Skin of body (tissue), 2 donors: ENCODE measurements around the gene SF3B3. TPM values are rescaled to one million over a fixed set of nuclear protein-coding genes. Genes with fewer than 3 reads are reported as not detected.
"Not testable (repeated sequence)": the region's sequence is repeated elsewhere in the genome, so short reads cannot be mapped to it uniquely, and the experiment has no call there.

ENCODE experiments used
- DNase-seq: peaks from one replicate; lab custom pipeline; 2025; lab: John Stamatoyannopoulos, UW
- total RNA-seq: library from RNA; depleted of rRNA; stranded (reverse); fragments of >200 nt; gene quantifications from one replicate; pipeline ENCODE4 v1.2.3, GENCODE V29; 2014

Gene SF3B3
- total RNA-seq, 1 donor from 2014 or later, result 85.2 TPM

DNA sequence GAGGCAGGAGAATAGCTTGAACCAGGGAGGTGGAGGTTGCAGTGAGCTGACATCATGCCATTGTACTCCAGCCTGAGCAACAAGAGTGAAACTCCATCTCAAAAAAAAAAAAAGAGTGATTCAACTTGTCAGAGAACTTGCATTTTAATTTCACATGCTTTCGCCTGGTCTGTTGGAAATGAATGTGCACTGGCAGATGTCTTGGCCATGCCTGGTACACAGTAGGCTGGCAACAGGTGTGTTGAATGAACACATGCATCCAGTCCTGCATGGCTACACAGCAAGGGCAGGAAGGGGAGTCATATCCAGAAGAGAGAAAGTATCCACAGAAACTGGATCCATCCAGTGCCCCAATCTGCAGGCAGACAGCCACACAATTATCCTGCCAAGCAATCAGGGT is 11.8 kb upstream of the SF3B3 start:
- no peak for DNase-seq

DNA sequence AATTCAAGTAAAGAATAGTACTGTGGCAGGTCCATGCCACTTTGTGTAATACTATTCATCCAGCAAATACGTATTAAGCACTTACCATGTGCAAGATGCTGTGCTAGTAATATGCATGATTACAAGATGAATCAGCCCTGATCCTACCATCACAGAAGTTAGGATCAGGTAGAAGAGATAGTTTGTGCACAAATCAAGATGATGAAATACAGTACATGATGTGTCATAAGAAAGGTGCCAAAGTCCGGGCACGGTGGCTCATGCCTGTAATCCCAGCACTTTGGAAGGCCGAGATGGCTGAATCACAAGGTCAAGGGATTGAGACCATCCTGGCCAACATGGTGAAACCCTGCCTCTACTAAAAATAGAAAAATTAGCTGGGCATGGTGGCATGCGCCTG is 11.2 kb upstream of the SF3B3 start:
- no peak for DNase-seq

DNA sequence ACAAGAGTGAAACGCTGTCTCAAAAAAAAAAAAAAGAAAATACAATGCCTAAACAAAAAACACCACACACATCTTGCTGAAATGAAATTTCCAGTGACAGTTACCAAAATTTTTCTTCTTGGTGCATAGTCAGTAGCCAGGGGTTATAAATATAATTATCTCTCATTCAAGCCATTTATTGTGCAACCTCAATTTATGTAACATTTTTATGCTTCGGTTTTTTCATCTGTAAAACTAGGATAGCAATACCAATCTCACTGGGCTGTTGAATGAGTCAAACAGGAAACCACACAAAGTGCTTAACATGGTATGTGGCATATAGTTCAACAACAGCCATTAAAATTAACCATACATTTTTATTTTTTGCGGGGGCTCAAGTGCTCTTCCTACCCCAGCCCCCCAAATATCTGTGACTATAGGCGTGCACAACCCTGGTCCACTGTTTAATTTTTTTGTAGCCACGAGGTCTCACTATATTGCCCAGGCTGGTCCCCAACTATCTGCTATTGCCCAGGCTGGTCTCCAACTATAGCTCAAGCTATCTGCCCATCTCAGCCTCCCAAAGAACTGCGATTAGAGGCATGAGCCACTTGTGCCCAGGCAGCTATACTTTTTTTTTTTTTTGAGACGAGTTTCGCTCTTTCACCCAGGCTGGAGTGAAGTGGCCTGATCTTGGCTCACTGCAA is 2.9 kb upstream of the SF3B3 start:
- DNase-seq, result no peak

DNA sequence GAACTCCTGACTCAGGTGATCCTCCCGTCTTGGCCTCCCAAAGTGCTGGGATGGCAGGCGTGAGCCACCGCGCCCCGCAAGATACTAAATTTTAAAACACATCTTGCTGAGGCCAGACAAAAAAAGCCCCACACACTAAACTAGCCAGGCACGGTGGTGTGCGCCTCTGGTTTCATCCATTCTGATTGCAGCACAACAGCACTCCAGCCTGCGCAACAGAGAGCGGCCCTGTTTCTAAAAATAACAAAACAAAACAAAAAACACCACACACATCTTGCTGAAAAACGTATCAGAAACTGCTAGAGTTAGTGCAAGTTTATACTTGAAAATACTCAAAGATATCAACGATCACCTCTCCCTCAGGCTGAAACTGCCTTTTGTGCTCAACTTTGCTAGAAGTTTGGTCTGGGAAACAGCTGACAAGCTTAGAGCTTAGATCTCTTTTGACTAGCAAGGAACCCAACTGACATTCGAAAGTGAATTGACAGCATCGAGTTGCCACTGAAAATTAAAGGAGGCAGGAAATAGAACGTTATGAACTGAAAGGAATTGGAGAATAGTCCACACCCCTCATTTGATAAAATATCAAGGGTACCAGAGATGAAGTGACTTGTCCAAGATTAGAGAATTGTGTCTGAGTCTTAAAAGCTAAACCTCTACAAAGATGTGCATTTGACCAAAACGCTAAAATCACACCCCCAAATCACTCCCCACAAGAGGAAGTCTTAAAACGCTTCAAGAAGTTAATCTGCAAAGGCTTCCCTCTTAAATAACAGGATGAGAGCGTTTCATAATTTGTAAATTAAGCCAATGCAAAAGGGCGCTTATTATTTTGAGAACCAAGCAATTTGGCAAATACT is 1.2 kb upstream of the SF3B3 start:
- DNase-seq, result no peak

DNA sequence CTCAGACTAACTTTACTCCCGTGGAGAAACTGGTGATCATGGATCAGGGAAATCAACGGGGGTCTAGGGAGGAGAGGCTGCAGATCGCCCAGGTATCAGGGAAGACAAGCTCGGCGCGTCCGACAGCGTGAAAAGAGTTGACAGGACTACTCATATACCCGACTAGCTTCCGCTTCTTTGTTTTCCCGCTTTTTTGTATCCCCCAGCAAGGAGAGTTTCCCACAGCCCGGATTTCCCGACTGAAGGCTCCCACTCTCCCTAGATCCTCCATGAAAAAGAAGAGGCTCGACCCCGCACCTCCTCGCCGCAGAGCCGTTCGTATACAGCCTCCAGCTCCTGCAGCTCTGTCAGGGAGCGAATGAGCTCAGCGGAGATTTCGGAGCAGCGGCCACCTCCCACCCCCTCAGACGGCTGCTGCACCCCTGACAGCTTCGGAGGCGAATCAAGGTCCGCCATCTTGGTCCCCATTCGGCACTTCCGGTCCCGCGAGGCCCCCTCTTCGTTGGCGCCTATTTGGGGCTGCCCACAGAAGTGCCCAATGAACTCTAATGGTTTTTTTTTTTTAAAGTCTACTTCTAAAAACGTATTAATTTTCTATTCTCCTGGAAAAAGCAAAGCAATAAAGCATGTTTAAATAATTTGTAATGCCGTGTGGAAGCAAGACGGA is 407 bp upstream of the SF3B3 start, which contains the start of gene COG4:
Gene COG4, minus strand, starts transcription at position 479 of the 667 bp plus-strand sequence. Its CDS starts 11 bp downstream, at position 468.
- DNase-seq, result peak; percentile 85

DNA sequence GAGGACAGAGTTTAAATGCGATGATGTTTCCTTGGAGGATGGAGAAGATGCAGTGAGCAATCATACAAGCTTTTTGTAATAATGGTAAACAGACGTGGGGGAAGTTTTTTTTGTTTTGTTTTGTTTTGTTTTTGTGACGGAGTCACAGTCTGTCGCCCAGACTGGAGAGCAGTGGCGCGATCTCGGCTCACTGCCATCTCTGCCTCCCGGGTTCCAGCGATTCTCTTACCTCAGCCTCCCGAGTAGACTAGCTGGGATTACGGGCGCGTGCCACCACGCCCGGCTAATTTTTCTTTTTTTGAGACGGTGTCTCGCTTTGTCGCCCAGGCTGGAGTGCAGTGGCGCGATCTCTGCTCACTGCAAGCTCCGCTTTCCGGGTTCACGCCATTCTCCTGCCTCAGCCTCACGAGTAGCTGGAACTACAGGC is 796 bp downstream of the SF3B3 start:
- peak; percentile 71 for DNase-seq

DNA sequence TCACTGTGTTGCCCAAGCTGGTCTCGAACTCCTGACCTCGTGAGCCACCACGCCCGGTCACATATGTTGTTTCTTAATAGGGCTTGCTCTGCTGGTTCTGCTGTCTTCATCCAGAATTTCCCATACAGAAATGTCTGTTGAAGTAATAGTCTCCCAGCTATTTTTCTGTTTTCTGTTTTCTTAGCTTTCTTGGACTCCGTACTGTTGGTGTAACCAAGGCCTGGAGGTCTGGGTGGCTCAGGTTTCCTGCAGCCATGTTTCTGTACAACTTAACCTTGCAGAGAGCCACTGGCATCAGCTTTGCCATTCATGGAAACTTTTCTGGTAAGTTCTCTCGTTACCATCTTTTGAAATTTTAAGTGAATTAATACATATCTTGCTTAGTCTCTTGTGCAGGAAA is 2.8 kb downstream of the SF3B3 start:
- no peak for DNase-seq

DNA sequence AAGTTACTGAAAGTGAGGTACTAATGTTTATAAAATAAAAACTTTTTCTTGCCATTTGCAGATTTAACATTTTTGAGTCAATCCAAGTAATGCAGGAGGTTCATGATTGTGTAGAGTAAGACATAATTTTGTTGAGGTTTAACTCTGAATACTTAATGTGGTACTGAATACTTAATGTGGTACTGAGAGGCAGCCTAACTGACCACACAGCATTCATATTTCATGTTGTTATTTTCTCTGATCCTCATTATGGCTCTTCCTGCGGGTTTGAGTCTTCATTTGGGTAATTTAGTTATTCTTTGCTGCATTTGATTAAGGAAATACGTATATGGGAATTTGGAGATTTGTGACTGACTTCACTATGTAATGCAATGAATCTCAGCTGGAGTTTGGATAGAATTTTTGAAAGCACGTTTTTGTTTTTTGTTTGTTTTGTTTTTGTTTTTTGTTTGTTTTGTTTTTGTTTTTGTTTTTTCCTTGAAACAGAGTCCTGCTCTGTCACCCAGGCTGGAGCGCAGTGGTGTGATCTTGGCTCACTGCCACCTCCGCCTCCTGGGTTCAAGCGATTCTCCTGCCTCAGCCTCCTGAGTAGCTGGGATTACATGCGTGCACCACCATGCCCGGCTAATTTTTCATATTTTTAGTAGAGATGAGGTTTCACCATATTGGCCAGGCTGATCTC is 3.8 kb downstream of the SF3B3 start:
- no peak for DNase-seq

DNA sequence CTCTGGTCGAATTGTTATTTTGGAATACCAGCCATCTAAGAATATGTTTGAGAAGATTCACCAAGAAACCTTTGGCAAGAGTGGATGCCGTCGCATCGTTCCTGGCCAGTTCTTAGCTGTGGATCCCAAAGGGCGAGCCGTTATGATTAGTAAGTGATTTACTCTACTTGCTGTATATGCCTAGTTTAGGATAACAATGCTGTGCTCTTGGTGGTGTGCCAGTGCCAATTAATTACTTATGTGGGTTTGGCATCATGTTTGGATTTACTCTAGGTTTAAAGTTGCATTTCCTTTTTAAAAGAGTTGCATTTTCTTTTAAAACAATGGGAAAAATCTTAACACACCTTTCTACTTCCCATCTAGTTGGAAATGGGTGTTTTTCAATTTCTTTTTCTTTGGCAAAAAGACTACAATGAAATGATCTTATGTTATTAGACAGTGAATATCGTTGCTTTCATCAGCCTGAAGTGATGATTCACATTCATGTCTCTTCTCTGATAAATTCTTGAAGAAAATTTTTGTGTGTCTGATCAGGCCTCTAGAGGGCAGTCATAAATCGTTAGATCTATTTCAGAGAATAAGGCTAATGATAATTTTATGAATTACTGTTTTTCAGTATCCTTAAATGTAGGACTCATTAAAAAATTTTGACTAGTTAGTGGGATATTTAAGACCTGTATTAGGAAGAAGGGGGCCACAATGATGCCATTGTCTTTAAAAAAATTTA is 5.6 kb downstream of the SF3B3 start:
- peak; percentile 14 for DNase-seq

DNA sequence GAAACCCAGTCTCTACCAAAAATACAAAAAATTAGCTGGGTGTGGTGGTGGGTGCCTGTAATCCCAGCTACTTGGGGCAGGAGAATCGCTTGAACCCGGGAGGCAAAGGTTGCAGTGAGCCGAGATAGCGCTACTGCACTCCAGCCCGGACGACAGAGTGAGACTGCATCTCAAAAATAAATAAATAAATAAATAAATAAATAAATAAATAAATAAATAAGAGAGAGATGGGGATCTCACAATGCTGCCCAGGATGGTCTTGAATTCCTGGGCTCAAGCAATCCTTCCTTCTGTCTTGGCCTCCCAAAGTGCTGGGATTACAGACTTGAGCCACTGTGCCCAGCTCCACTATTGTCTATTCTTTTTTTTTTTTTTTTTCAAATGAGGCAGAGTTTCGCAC is 6.3 kb downstream of the SF3B3 start:
- DNase-seq, result not testable (repeated sequence)

DNA sequence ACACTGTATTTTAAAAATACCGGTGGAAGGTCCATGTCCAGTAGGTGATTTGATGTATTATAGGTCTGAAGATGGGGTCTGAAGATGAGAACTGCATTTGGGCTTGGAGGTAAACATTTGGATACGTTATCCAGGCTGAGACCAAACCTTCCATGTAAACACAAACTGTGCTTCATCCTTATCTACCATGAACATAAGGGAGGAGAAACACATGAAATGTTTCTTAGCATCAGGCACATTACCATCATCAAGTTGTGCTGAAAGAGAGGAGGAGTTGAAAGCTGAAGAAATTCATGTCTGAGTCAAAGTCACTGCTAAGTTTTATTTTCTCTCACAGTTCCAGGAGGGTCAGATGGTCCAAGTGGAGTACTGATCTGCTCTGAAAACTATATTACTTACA is 11.4 kb downstream of the SF3B3 start:
- no peak for DNase-seq

DNA sequence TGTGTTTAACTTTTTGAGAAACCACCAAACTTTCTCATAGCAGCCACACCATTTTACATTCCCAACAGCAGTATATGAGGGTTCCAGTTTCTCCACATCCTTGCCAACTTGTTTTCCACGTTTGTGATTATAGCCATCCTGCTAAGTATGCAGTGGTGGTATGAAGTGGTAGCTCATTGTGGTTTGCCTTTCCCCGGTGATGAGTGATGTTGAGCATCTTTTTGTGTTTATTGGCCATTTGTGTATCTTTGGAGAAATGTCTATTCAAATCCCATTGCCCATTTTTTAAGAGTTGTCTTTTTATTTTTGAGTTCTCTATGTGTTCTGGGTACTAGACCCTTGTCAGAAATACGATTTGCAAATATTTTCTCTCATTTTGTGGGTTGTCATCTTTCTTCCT is 17.4 kb downstream of the SF3B3 start:
- no peak for DNase-seq

DNA sequence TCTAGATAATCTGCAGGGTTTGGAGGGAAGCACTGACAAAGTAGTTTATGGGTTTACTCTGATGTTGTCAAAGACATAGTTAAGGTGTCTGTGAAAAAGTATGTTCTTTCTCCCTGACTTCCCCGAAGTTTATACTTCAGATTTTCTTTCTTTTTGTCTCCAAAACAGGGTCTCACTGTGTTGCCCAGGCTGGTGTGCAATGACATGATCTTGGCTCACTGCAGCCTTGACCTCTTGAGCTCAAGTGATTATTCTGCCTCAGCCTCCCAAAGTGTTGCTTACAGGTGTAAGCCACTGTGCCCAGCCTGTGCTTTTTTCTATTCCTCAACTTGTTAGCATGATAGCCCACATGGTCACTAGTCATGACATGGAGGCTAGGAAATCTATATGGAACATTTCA is 20.9 kb downstream of the SF3B3 start:
- no peak for DNase-seq

DNA sequence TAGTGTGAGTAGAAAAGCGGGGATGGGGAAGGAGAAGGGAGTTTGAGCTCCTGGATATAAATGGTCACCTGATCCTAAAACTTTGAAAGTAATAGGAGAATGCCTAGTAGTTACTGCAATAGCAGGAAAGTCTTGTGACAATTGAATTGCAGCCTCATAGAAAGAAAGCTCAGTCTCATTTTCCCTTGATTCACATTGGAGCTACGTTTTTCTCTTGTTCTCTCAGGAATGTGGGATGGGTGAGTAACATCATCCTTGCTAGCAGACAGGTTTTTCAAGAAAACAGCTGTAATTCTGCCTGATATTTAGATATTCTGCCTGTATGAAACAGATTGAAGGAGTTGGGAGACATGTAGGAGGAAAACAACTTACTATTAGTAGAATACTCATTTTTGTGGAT is 25.3 kb downstream of the SF3B3 start:
- no peak for DNase-seq

DNA sequence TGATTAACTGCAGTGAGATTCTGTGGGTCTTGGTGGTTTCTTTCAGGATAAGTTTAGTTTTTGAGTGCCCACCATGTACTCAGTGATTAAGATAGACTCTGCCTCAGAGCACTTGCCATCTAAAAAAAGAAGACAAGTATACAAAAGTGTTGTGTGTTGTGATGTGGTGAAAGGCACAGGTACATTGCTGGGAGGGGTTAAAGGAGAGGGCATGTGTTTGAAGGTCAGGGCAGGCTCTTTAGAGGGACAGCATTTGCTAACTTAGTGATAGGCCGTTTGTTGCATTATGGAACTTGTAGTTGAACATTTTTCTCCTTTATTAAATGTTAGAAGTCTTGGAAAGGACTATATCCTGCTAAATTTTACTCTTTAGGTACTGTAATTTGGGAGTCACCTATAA is 26.5 kb downstream of the SF3B3 start:
- DNase-seq, result no peak

DNA sequence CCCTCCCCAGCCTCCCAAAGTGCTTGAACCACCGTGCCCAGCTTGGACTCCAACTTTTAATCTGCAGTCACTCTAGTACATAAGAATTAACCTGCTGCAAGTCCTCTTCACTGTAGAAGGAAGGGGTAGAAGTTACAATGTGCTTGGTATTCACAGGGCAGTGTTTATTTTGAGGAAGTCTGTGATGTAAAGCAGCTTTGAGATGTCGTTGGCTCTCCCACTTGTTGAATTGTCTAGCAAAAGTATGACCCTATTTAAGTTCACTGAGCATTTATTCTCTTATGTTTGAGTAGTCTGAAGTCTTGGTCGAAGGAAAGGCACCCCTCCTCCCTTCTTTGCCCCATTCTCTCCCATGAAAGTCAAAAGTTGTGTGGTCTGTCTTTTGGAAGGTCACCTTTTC is 28.2 kb downstream of the SF3B3 start:
- DNase-seq, result no peak

DNA sequence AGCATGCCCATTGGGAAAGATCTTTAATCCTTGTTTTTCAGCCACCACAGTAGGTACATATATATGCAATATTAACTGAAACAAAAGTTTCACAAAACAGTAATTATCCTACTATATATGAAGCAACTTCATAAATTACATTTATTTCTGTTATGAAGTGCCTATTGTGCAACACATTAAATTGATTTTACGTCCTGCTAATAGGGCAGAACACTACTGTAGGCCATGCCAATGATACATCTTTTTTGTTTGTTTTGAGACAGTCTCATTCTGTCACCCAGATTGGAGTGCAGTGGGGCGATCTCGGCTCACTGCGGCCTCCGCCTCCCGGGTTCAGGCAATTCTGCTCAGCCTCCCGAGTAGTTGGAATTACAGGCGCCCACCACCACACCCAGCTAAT is 29.1 kb downstream of the SF3B3 start:
- no peak for DNase-seq

DNA sequence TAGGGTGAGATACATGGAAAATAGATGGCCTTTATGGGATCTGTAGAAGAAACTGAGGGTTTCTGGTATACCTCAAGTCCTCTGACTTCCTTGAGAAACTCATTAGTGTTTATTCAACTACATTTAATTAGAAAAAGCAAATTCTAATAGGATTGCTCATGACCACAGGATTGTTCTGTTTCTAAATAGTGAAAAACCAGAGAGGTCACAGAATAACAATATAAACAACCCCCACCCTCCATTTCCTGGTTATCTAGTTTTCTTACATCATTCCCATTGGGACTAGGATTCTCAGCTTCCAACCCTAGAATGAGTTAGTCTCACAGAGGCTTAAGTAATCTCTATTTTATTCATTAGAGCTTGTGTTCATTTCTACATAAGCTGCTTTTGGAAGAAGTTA is 30.0 kb downstream of the SF3B3 start:
- DNase-seq, result no peak

DNA sequence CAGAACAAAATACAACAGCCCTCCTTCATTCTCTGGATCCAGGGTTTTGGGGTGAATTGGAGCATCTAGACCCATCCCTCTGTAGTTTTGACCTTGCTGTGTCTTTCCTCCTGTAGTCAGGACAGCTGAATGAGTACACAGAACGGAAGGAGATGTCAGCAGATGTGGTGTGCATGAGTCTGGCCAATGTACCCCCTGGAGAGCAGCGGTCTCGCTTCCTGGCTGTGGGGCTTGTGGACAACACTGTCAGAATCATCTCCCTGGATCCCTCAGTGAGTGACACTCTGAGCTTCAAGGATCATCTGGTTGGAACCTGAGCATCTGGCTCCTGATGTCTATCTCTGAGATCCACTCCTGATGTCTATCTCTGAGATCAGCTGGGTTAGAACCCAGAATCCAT is 32.4 kb downstream of the SF3B3 start:
- DNase-seq, result no peak

DNA sequence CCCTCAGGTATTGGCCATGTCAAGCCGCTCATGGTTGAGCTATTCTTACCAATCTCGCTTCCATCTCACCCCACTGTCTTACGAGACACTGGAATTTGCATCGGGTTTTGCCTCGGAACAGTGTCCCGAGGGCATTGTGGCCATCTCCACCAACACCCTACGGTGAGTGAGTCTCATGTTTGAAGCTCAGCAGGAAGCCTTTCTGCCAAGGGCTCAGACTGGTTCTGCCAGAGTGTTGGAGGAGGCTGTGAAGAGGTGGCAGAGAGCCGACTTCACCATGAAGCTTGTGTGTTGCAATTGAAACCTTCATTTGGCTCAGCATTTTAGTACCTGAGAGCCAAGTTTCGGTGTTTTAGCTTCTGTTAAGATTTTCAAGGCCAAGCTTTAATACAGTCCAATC is 38.0 kb downstream of the SF3B3 start:
- DNase-seq, result no peak

DNA sequence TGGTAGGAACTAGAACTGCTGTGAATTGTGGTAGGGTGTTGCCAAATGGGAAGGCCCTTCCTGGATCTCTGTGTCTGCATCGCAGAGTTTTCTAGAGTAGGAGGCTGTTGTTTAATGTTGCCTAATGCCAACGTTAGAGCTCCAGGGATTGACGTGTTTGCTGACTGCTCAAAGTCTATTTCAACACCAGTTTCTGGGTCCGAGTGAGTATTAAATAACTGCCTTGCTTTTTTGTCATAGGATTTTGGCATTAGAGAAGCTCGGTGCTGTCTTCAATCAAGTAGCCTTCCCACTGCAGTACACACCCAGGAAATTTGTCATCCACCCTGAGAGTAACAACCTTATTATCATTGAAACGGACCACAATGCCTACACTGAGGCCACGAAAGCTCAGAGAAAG is 40.0 kb downstream of the SF3B3 start:
- DNase-seq, result no peak
